HG03025 (cell line): Measurements from ENCODE around the gene MYEOV.

ENCODE experiments used
- ATAC-seq: cut with Tn5 transposase; IDR thresholded peaks from one replicate; pipeline ENCODE4 v1.9.1; 2021; ENCODE audit warnings: mild to moderate bottlenecking, moderate library complexity; ENCODE audit not compliant: unreplicated experiment, low FRiP score

The MYEOV gene

GRCh38 chr11:69265210-69265609 lies 28.7 kb upstream of the MYEOV start:
- no peak for ATAC-seq

GRCh38 chr11:69265911-69266510 lies 27.9 kb upstream of the MYEOV start:
- no peak for ATAC-seq

GRCh38 chr11:69267395-69267805 lies 26.6 kb upstream of the MYEOV start:
- ATAC-seq: no peak

- ATAC-seq: no peak
Observed at GRCh38 chr11:69268911-69269310, 25.0 kb upstream of the MYEOV start.

GRCh38 chr11:69269388-69269787 lies 24.6 kb upstream of the MYEOV start:
- no peak for ATAC-seq

- no peak for ATAC-seq
Observed at GRCh38 chr11:69269926-69270697, 23.8 kb upstream of the MYEOV start.

GRCh38 chr11:69270941-69271340 lies 23.0 kb upstream of the MYEOV start:
- no peak for ATAC-seq

- ATAC-seq: no peak
Observed at GRCh38 chr11:69272055-69272454, 21.9 kb upstream of the MYEOV start.

GRCh38 chr11:69272831-69273485 lies 21.0 kb upstream of the MYEOV start:
- ATAC-seq: no peak

GRCh38 chr11:69273571-69273970 lies 20.4 kb upstream of the MYEOV start:
- no peak for ATAC-seq

GRCh38 chr11:69274531-69275016 lies 19.4 kb upstream of the MYEOV start:
- ATAC-seq: no peak

GRCh38 chr11:69275178-69275577 lies 18.8 kb upstream of the MYEOV start:
- ATAC-seq: no peak

- no peak for ATAC-seq
Observed at GRCh38 chr11:69276165-69276564, 17.8 kb upstream of the MYEOV start.

GRCh38 chr11:69277074-69277809 lies 16.7 kb upstream of the MYEOV start:
- no peak for ATAC-seq

- ATAC-seq: no peak
Observed at GRCh38 chr11:69278091-69278867, 15.7 kb upstream of the MYEOV start.

GRCh38 chr11:69280451-69280850 lies 13.5 kb upstream of the MYEOV start:
- ATAC-seq: no peak

- no peak for ATAC-seq
Observed at GRCh38 chr11:69280994-69281393, 13.0 kb upstream of the MYEOV start.

GRCh38 chr11:69283446-69283845 lies 10.5 kb upstream of the MYEOV start:
- ATAC-seq: no peak

GRCh38 chr11:69284081-69284511 lies 9.9 kb upstream of the MYEOV start:
- no peak for ATAC-seq

GRCh38 chr11:69285091-69285490 lies 8.9 kb upstream of the MYEOV start:
- ATAC-seq: no peak
